Nucleus accumbens (tissue), 56 donors: ENCODE measurements around the gene BACH2.

Experiments used
- DNase-seq, 56 donors: peaks; one replicate each; lab custom pipeline; 2025; lab: John Stamatoyannopoulos, UW

BACH2 gene

DNA sequence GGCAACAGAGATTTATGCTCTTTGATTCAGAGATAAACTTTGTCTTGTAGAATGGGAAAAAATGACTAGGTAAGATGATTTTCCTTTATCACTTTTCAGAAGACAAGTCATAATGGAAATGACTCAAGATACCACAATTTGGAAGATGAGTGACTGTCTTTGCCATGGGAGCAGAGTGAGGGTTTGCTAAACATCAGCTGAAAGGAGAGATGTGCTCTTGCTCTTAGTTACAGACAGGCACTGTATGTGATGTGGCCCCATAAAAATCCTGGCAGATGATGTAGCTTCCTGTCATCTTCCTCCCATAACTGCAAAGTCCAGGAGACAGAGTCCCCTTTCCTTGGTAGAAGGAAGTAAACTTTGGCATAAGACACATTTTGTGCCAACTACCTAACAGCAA, 47.6 kb downstream of the BACH2 start:
- DNase-seq: no peak

- no peak for DNase-seq
Measured at GRCh38 chr6:90247262-90247661, 49.4 kb downstream of the BACH2 start.

GRCh38 chr6:90241229-90241880, 55.3 kb downstream of the BACH2 start:
- no peak for DNase-seq

GRCh38 chr6:90238496-90239266, 58.0 kb downstream of the BACH2 start:
- no peak for DNase-seq

DNA sequence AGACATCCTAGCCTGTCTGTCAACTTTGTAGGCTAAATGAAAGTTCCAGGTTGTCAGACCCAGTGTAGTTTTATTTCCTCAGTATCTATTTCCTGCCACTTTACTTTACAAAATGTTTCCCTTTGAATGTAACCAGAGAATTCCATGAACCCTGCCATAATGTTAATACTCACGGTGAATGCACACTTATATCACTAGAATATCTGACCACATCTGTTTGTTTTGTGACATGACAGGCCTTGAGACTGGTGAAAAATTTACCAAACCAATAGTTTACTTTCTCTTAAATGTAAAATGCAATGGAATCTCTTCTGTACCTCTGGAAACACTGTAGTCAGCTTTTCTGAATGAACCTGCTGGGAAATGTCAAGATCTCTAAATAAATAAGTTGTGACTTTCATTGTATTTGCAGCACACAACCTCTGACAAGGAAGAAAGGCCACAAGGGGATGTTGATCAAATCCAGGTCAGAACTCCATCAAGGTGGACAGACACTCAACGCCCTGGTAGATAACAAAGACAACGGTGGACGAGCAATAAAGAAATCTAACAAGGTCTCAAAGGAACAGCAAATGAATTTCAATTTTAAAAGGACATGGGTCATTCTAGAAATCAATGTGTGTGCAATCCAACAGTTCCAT, 59.2 kb downstream of the BACH2 start:
- DNase-seq: no peak

- DNase-seq: no peak
Measured at GRCh38 chr6:90233994-90234393, 62.6 kb downstream of the BACH2 start.

DNA sequence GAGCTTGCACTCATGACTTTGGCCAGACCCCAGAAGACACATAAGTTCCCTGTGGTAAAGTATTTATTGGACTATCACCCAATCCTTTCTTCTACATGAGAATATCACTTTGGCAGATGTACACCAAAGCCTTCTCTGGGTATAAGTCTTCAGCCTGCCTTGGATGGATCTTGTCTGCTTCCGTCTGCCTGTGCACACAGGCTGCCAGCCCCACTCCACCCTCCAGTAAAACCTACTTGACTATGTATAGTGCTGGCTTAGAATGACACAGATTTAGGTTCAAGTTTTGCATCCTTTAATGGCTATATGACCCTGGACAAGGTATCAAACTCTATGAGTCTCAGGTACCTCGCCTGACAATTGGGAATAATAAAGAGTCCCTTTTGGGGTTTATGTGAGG, 63.4 kb downstream of the BACH2 start:
- DNase-seq: no peak

DNA sequence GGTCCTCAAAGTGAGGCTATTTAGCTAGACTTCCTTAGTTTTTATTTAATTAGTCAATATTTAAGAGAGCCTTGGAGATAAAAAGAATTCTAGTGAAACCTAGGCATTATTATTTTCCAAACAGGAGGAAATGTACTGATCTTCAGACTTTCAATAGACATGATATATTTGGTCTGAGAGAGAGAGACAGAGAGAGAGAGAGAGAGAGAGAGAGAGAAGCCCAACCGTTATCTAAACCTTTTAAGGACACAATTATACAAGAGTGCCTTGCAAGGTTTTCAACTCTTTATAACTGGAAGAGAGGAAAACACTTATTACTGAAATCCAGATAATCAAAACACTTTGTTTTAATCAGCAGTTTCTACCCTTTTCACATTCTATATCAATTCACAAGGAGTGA, 64.8 kb downstream of the BACH2 start:
- DNase-seq: no peak

DNA sequence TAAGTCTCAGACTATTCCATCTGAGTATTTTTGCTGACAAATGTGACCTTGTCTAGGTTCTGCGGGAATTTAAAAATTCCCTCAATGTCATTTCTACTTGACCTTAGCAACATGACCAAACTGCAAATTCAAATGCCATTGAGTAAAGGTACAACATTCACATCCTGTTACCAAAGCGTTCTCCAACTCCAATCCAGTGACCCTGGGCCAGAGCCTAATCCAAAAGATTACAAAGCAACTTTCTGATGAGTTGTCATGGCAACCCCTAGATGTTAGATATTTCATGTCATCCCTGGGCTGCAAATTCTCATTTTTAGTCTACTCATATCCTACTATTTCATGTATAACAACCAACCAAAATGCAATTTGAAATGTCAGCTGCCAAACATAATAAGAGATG, 65.3 kb downstream of the BACH2 start:
- no peak for DNase-seq

DNA sequence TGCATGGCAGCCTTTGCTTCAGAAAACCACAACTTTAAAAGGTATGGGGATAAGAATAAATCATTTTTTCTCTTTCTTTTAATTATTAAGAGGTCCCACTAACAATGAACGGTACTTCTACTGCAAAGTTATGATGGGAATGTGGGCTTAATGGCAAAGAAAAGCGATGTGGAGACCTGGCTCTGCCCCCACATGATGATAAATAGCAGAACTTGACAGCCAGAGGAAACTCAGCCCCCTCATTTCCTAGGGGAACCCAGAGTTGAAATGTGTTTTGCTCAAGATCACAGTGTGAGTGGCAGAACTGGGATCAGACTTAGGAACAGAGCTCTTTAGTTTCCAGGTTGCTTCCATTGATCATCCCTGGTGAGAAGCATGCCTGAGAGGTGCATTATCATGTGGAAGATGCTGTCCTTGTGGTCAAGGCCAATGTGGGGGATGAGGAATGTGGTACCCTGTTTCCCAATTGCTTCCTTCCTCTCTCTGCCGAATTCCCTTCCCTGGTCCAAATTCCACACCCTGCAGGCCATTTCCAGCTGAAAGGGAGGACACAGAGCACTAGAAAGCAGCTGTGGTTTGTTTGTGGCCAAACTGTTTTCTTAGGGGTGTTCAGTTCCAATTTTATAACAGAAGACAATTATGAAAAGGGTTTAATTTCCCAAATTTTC, 66.0 kb downstream of the BACH2 start:
- peak in 16 of 56 donors; percentile 10 to 68 (median 29) for DNase-seq

DNA sequence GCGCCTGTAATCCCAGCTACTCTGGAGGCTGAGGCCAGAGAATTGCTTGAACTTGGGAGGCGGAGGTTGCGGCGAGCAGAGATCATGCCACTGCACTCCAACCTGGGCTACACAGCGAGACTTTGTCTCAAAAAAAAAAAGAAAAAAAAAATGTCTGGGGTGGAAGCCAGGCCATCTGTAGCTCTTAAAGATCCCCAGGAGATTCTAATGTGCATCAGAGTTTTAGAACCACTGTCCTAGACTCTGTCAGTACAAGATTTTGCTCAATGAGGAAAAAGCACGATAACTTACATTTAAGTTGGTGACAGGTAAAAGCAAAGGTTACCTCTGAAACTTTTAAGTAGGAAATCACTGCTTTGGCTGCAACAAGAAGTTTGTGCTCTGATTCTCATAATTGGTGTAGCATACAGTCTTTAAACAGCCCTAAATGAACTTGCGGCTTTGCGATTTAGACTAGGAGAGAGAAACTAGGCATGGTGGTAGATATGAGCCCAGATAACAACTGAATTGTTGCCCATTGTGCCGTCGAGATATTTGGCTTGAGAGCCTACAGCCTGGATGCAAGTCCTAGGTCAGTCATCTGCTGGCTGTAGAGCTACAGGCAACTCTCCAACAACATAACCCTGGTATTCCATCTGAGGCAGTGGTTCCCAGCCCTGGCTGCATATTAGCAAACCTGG, 67.2 kb downstream of the BACH2 start:
- no peak for DNase-seq

DNA sequence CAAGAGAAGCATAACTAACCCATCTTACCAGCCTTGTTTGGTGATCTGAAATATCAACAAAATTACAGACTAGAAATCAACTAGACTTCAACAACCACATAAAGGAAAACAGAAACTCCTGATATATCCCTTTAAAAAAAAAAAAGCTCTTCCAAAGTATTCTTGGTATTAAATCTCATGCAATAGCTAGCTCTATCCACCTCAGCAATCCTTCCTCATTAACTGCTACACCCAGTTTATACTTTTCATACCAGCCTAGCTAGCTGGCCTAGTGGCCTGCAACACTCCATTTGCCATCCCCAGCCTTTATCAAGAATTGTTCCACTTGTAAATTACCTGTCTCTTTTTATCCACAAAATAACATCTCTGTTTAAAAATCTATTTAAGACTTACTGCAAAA, 69.0 kb downstream of the BACH2 start:
- no peak for DNase-seq

DNA sequence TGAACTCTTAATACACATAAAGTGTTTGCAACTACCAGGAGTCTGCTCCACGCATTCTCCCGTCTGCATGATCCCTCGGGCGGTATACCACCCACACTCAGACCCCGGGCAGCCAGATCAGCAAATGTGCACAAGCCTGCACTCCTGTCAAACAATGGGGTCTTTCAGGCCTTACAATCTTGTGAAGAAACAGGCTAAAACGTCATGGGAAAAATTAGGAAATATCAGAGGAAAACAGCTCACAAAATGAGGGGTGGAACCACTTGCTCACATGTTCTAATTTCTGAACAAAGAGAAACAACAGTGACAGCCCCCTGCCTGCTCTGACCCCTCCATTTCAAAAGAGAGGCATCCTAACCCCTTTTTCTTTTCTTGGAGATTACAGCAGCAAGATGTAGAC, 69.4 kb downstream of the BACH2 start:
- DNase-seq: peak in 4 of 56 donors; percentile 5 to 17 (median 14)

DNA sequence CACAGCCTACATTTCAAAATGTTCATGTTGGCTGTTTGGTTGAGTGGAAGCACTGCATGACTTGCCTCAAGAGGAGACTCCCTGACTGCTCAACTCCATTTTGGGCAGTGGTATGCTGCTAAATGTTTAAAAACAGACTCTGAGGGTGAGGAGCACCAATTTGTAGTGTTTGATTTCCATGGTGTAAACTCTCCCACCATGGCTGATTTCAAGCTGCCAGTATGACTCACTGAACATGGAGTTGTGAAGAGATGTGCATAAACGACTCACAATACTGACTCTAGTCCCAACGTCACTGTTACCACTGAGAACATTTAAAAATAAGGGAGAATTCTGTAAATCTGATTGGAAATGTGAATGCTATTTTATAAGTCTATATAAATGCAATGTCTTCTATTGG, 70.4 kb downstream of the BACH2 start:
- DNase-seq: no peak

DNA sequence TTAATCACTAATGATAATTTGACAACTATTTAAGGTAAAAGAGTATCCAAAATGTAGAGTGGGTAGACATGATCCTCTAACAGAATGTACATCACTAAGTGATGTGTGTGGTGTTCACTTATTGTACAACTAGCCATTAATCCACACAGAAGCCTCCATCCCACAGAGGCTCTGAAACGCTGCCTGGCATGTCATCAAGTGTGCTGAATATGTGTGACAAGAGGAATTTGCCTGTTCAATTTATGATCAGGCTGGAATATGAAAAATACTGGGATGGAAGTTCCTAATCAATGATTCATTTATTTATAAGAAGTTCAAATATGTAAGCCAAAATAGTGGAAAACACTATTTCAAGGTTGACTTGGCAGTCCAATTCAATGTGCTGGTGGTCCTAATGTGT, 72.4 kb downstream of the BACH2 start:
- DNase-seq: no peak

GRCh38 chr6:90222724-90223198, 73.9 kb downstream of the BACH2 start:
- DNase-seq: peak in 1 of 56 donors; percentile 5

- no peak for DNase-seq
Measured at GRCh38 chr6:90222008-90222407, 74.6 kb downstream of the BACH2 start.

- no peak for DNase-seq
Measured at GRCh38 chr6:90221403-90221802, 75.2 kb downstream of the BACH2 start.

DNA sequence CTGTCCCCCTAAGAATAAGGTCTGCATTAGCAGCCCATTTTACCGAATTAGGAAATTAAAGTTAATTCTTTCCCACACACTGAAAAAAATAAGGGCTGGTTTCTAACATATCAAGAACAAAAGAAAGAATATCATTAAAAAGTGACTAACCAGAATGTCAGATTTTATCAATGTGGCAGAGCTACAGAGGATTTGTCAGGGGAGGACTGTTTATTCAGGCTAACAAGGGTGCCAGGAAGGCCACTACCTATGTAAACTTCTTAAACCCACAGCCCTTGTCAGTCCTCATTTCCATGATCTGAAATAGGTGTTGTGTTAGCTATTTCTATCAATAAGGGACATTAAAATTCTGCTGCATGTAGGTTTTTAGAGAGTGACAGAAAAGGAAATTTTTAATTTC, 76.4 kb downstream of the BACH2 start:
- DNase-seq: no peak

- DNase-seq: peak in 12 of 56 donors; percentile 8 to 50 (median 28)
Measured at GRCh38 chr6:90219209-90219985, 77.2 kb downstream of the BACH2 start.
